AG04449 (cell line): ENCODE results near the gene FPGS.

Experiments used
- CTCF ChIA-PET: fragments of 350-600 bp; formaldehyde crosslinking; extraction: SDS; loops from one replicate; lab custom pipeline; 2021; ENCODE audit warnings: antibody characterized with exemption; lab: Yijun Ruan, JAX
- POLR2A ChIA-PET: fragments of 400-600, 350-600 bp; formaldehyde crosslinking; extraction: SDS; loops from one replicate; lab custom pipeline; 2020; ENCODE audit warnings: antibody characterized with exemption, inconsistent platforms; lab: Yijun Ruan, JAX
- DNase-seq: peaks from one replicate; pipeline ENCODE4 v3.0.0-alpha.2; 2010; ENCODE audit warnings: low read depth, low spot score
- H3K4me3 ChIP-seq: 2 replicates; pipeline ENCODE4 v1.5.1; 2011; ENCODE audit warnings: low read depth, mild to moderate bottlenecking, control low read depth, low read length
- CTCF ChIP-seq: IDR thresholded peaks from one replicate; pipeline ENCODE4 v1.5.1; 2011; ENCODE audit warnings: mild to moderate bottlenecking, moderate library complexity, low read length, control low read depth, inconsistent platforms; ENCODE audit not compliant: insufficient read depth; ENCODE audit errors: missing control alignments

Gene FPGS

GRCh38 chr9:127805620-127806019, 2.9 kb downstream of the FPGS start:
- CTCF ChIA-PET = interaction anchor here (0.7 to 2.1 kb wide), 6 partner anchors 11 to 269 kb away, joined by 3 to 6 read pairs (median 4); no protein-coding TSS in a partner anchor
- POLR2A ChIA-PET = no interaction called here
- no peak overlapping the region for H3K4me3 ChIP-seq
- TF ChIP-seq CTCF = peak; percentile 45
- no peak for DNase-seq

GRCh38 chr9:127806871-127807270, 4.2 kb downstream of the FPGS start:
- no peak for DNase-seq
- no peak overlapping the region for H3K4me3 ChIP-seq
- ChIA-PET CTCF (interaction anchor here (1.4 to 1.6 kb wide), 2 partner anchors 63 to 72 kb away, joined by 3 to 6 read pairs; partner anchors contain the start of gene TOR2A), POLR2A (no interaction called here)
- TF ChIP-seq CTCF = no peak

GRCh38 chr9:127808347-127809001, 5.8 kb downstream of the FPGS start:
- TF ChIP-seq CTCF = no peak
- no peak for DNase-seq
- H3K4me3 ChIP-seq = no peak overlapping the region
- POLR2A ChIA-PET = interaction anchor here (0.7 kb wide), 1 partner anchor 86 kb away, joined by 5 read pairs; no protein-coding TSS in a partner anchor
- CTCF ChIA-PET = interaction anchor here (1.1 to 1.3 kb wide), 3 partner anchors 62 to 116 kb away, joined by 3 to 4 read pairs (median 3); no protein-coding TSS in a partner anchor

- no peak for DNase-seq
- ChIA-PET CTCF (interaction anchor here (1.1 to 1.3 kb wide), 3 partner anchors 61 to 115 kb away, joined by 3 to 4 read pairs (median 3); no protein-coding TSS in a partner anchor), POLR2A (interaction anchor here (0.7 kb wide), 1 partner anchor 86 kb away, joined by 5 read pairs; no protein-coding TSS in a partner anchor)
- no peak overlapping the region for H3K4me3 ChIP-seq
- no peak for TF ChIP-seq CTCF
Observed at GRCh38 chr9:127809002-127809539, 6.4 kb downstream of the FPGS start.

- ChIA-PET POLR2A (interaction anchor here (0.7 kb wide), 1 partner anchor 85 kb away, joined by 5 read pairs; no protein-coding TSS in a partner anchor), CTCF (interaction anchor here (1.3 kb wide), 2 partner anchors 60 to 114 kb away, joined by 3 to 4 read pairs; no protein-coding TSS in a partner anchor)
- no peak for DNase-seq
- no peak for TF ChIP-seq CTCF
- no peak overlapping the region for H3K4me3 ChIP-seq
Observed at GRCh38 chr9:127809540-127810377, 7.1 kb downstream of the FPGS start.
